ENCODE measurements around the gene OLFM1. TPM values are rescaled to one million over a fixed set of nuclear protein-coding genes. Genes with fewer than 3 reads are reported as not detected.

OLFM1 gene
- total RNA-seq, 1 experiment from 2014 or later = 0.39 TPM

DNA sequence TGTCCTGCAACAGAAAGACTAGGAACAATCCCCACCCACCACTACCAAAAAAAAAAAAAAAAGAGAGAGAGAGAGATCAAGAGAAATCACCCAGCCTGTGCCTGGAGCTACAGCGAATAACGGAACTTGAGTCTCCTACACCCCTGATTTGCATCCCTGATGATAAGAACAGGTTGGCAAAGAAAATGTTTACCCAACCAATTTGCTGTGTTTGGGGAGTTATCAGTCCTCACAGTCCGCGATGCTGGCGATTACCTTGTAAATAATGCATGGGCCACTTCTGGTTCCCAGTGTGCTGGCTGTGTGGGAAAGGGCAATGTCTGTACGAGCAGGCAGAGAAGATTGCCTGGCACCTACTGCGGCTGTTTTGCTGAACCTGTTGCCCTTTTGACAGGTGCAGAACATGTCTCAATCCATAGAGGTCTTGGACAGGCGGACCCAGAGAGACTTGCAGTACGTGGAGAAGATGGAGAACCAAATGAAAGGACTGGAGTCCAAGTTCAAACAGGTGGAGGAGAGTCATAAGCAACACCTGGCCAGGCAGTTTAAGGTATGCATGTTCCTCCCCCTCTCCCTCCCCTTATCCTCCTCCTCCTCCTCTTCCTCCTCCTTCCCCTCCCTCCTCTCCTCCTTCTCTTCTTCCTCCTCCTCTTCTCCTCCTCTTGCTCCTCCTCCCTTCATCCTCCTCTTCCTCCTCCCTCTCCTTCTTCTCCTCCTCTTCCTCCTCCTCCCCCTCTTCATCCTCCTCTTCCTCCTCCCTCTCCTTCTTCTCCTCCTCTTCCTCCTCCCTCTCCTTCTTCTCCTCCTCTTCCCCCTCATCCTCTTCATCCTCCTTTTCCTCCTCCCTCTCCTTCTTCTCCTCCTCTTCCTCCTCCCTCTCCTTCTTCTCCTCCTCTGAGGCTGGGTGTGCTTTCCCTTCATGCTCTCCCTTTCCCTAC, 8.3 kb downstream of the OLFM1 start:
- TF ChIP-seq SIN3A (IDR thresholded peaks at IDR 0.05; ENCODE audit: borderline replicate concordance, insufficient read depth, low read depth, low read length) (no peak), POLR2AphosphoS5 (IDR thresholded peaks at IDR 0.05; ENCODE audit: low read depth, low read length) (no peak), TCF7L2 (IDR thresholded peaks at IDR 0.05; ENCODE audit: low read depth, low read length) (no peak)
- ATAC-seq = no peak
- Histone ChIP-seq H3K4me1 (ENCODE audit: control insufficient read depth, insufficient read depth, low read length) (no peaks in the 10 kb centered on the region), H3K27me3 (ENCODE audit: control insufficient read depth, insufficient read depth, low read length) (peaks cover 4% of the 10 kb centered on the region), H3K27ac (ENCODE audit: low read length) (no peak overlapping the region), H3K36me3 (ENCODE audit: control insufficient read depth, insufficient read depth, low read length) (no peaks in the 10 kb centered on the region), H3K9me3 (ENCODE audit: control insufficient read depth, insufficient read depth, low read depth, low read length) (no peaks in the 10 kb centered on the region), H3K4me3 (ENCODE audit: low read depth in 2 of 2, low read length in 2 of 2) (no peak overlapping the region)
- no TSS peak for BruUV-seq (replicated peaks)
- in situ Hi-C loops (cut with HindIII; ENCODE audit: low pct_unique_long_range_greater_than_20kb, low sequenced_read_pairs) = no loop called here
- intact Hi-C loops (cut with micrococcal nuclease; ENCODE audit: unreplicated experiment) = no loop called here
- POLR2A ChIA-PET = no interaction called here
- CTCF ChIA-PET = interaction anchor here (0.6 kb wide), 1 partner anchor 10 kb away, joined by 3 read pairs; no protein-coding TSS in a partner anchor
- DNase-seq (ENCODE audit: low read depth, low spot score) = no peak

DNA sequence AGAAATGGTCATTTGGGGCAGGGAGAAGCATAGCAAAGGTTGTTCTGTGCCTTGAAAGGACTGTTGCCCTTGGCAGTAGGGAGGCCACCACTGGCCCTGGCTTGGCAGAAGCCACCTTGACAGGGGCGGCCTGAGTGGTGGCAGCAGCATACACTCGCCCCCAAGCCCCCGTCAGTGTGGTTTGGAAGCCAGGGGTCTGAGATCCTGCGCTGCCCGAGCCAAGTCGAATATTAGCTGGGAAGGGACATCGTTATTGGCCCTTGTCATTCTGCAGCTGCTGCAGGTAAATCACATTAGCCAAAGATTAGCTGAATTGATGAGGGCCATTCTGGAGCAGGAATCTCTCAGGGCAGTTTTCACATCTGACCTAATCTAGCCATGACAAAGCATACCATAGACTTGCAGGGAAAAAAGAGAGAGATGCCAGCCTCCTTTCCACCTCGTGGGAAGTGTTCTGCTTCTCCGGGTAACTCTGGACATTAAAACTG, 9.0 kb downstream of the OLFM1 start:
- Histone ChIP-seq H3K36me3 (ENCODE audit: control insufficient read depth, insufficient read depth, low read length) (no peaks in the 10 kb centered on the region), H3K9me3 (ENCODE audit: control insufficient read depth, insufficient read depth, low read depth, low read length) (no peaks in the 10 kb centered on the region), H3K27ac (ENCODE audit: low read length) (no peak overlapping the region), H3K4me1 (ENCODE audit: control insufficient read depth, insufficient read depth, low read length) (no peaks in the 10 kb centered on the region), H3K27me3 (ENCODE audit: control insufficient read depth, insufficient read depth, low read length) (peaks cover 6% of the 10 kb centered on the region), H3K4me3 (ENCODE audit: low read depth in 2 of 2, low read length in 2 of 2) (no peak overlapping the region)
- TF ChIP-seq TCF7L2 (IDR thresholded peaks at IDR 0.05; ENCODE audit: low read depth, low read length) (no peak), POLR2AphosphoS5 (IDR thresholded peaks at IDR 0.05; ENCODE audit: low read depth, low read length) (no peak), SIN3A (IDR thresholded peaks at IDR 0.05; ENCODE audit: borderline replicate concordance, insufficient read depth, low read depth, low read length) (no peak)
- TF ChIP-seq, protein P1, sequence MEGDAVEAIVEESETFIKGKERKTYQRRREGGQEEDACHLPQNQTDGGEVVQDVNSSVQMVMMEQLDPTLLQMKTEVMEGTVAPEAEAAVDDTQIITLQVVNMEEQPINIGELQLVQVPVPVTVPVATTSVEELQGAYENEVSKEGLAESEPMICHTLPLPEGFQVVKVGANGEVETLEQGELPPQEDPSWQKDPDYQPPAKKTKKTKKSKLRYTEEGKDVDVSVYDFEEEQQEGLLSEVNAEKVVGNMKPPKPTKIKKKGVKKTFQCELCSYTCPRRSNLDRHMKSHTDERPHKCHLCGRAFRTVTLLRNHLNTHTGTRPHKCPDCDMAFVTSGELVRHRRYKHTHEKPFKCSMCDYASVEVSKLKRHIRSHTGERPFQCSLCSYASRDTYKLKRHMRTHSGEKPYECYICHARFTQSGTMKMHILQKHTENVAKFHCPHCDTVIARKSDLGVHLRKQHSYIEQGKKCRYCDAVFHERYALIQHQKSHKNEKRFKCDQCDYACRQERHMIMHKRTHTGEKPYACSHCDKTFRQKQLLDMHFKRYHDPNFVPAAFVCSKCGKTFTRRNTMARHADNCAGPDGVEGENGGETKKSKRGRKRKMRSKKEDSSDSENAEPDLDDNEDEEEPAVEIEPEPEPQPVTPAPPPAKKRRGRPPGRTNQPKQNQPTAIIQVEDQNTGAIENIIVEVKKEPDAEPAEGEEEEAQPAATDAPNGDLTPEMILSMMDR (IDR thresholded peaks at IDR 0.05) = no peak
- TF ChIP-seq, protein P2, sequence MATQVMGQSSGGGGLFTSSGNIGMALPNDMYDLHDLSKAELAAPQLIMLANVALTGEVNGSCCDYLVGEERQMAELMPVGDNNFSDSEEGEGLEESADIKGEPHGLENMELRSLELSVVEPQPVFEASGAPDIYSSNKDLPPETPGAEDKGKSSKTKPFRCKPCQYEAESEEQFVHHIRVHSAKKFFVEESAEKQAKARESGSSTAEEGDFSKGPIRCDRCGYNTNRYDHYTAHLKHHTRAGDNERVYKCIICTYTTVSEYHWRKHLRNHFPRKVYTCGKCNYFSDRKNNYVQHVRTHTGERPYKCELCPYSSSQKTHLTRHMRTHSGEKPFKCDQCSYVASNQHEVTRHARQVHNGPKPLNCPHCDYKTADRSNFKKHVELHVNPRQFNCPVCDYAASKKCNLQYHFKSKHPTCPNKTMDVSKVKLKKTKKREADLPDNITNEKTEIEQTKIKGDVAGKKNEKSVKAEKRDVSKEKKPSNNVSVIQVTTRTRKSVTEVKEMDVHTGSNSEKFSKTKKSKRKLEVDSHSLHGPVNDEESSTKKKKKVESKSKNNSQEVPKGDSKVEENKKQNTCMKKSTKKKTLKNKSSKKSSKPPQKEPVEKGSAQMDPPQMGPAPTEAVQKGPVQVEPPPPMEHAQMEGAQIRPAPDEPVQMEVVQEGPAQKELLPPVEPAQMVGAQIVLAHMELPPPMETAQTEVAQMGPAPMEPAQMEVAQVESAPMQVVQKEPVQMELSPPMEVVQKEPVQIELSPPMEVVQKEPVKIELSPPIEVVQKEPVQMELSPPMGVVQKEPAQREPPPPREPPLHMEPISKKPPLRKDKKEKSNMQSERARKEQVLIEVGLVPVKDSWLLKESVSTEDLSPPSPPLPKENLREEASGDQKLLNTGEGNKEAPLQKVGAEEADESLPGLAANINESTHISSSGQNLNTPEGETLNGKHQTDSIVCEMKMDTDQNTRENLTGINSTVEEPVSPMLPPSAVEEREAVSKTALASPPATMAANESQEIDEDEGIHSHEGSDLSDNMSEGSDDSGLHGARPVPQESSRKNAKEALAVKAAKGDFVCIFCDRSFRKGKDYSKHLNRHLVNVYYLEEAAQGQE (IDR thresholded peaks at IDR 0.05; ENCODE audit: insufficient read depth in 1 of 2, low read depth in 2 of 2, low read length in 1 of 2) = no peak
- POLR2A ChIA-PET = no interaction called here
- CTCF ChIA-PET = no interaction called here
- DNase-seq (ENCODE audit: low read depth, low spot score) (no peak), ATAC-seq (no peak)
- BruUV-seq (replicated peaks) = no TSS peak
- in situ Hi-C loops (cut with HindIII; ENCODE audit: low pct_unique_long_range_greater_than_20kb, low sequenced_read_pairs) (no loop called here), intact Hi-C loops (cut with micrococcal nuclease; ENCODE audit: unreplicated experiment) (no loop called here)

All from Panc1 (cell line).